H1 (cell line): ENCODE measurements around the gene POU4F1. TPM values are rescaled to one million over a fixed set of nuclear protein-coding genes. Genes with fewer than 3 reads are reported as not detected.

Experiments used
- CBX8 ChIP-seq: fragments of 300-800, 300-1000 bp; sonication (generic); IDR thresholded peaks from 2 replicates; pipeline ENCODE4 v1.7.1; 2016; ENCODE audit warnings: low read depth, low read length, borderline replicate concordance
- CEBPB ChIP-seq: IDR thresholded peaks from 2 replicates; pipeline ENCODE4 v1.6.1; 2012; ENCODE audit warnings: low read depth, low read length
- EGR1 ChIP-seq: IDR thresholded peaks from 2 replicates; pipeline ENCODE4 v1.6.1; 2011; ENCODE audit warnings: low read depth, low read length, borderline replicate concordance
- EZH2 ChIP-seq: fragments of 200-600 bp; sonication (generic); IDR thresholded peaks from 2 replicates; pipeline ENCODE4 v1.7.1; 2012; ENCODE audit warnings: low read depth, mild to moderate bottlenecking, moderate library complexity, low read length, inconsistent platforms; ENCODE audit not compliant: severe bottlenecking
- POLR2A ChIP-seq, 2 experiments: IDR thresholded peaks; 1 replicate in 1 of 2; 2 replicates in 1 of 2; pipeline ENCODE4 v1.6.1; 2011; ENCODE audit warnings: low read depth in 2 of 2, low read length in 2 of 2, mild to moderate bottlenecking in 2 of 2; ENCODE audit errors: control extremely low read depth in 1 of 2
- SAP30 ChIP-seq: fragments of 300-600 bp; sonication (generic); IDR thresholded peaks from 2 replicates; pipeline ENCODE4 v1.7.1; 2012; ENCODE audit warnings: low read length, moderate library complexity, mild to moderate bottlenecking, inconsistent platforms; ENCODE audit not compliant: insufficient read depth, insufficient replicate concordance
- SIX5 ChIP-seq: IDR thresholded peaks from 2 replicates; pipeline ENCODE4 v1.6.1; 2011; ENCODE audit warnings: mild to moderate bottlenecking, low read depth, low read length
- SP4 ChIP-seq: IDR thresholded peaks from 2 replicates; pipeline ENCODE4 v1.6.1; 2012; ENCODE audit warnings: low read length, inconsistent platforms
- SUZ12 ChIP-seq: fragments of 200-600 bp; sonication (generic); IDR thresholded peaks from 2 replicates; pipeline ENCODE4 v1.6.1; 2012; ENCODE audit warnings: mild to moderate bottlenecking, inconsistent platforms, low read length, moderate library complexity, mixed read lengths
- TBP ChIP-seq: IDR thresholded peaks from 2 replicates; pipeline ENCODE4 v1.6.1; 2011; ENCODE audit warnings: low read depth, low read length, improper control_type of control experiment
- polyA plus RNA-seq, 7 experiments: library from polyadenylated mRNA; depleted of rRNA in 3 of 7; stranded (reverse) in 5 of 7; unstranded in 2 of 7; fragments of >200 nt in 5 of 7; fragments of 200-250 nt in 2 of 7; gene quantifications; 1 replicate in 5 of 7; 2 replicates in 1 of 7; 4 replicates in 1 of 7; pipeline versions ENCODE4 v1.2.1 to v1.2.3, GENCODE V29; 2011 to 2013; ENCODE audit warnings: missing spikeins in 2 of 7, mixed read lengths in 2 of 7
- total RNA-seq: library from RNA; stranded (reverse); fragmentation: NEBNext Ultra II Directional; extraction: Animal tissue kit (Norgen Biotek cat#: 25700); gene quantifications from 2 replicates; pipeline ENCODE4 v1.2.1, GENCODE V29; 2021
- TF ChIP-seq, protein P1 (sequence below): fragments of 300-600 bp; sonication (generic); IDR thresholded peaks from 2 replicates; pipeline ENCODE4 v1.7.1; 2012; ENCODE audit warnings: low read length, moderate library complexity, mild to moderate bottlenecking, inconsistent platforms; ENCODE audit not compliant: insufficient replicate concordance

POU4F1 gene
- total and polyA plus RNA-seq, 2 of the 8 experiments (the other 6 are each of a cell fraction or from before 2014, with no cell fraction given), result 0.09 to 0.32 TPM

DNA sequence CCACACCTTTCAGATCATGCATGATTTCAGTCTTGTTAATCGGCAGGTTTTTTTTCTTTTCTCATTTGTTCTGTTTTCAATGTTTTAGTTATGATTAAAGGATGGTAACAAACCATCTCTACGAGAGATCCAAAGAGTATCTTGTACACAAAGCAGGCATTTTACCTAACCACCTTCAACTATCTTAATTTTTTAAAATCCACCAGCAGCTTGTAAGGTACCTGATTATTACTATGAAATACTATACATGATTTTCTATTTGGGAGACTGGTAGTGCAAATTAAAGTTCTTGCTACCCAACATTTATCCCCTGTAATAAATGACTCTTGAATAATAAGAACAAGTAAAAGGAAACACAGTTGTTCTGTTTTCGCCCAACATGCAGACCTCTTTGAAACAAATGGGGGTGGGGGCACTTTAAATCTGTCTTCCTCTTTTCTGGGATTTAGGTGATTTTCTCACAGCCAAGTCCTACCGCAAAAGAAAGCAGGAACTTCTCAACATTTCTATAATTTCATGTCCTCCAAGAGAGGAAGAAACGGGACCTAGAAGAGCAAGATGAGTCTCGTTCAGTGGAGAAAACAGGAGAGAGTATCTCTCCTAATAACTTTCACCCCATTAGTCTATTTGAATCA, 3.6 kb downstream of the POU4F1 start (continued):
- TF ChIP-seq, protein P1, sequence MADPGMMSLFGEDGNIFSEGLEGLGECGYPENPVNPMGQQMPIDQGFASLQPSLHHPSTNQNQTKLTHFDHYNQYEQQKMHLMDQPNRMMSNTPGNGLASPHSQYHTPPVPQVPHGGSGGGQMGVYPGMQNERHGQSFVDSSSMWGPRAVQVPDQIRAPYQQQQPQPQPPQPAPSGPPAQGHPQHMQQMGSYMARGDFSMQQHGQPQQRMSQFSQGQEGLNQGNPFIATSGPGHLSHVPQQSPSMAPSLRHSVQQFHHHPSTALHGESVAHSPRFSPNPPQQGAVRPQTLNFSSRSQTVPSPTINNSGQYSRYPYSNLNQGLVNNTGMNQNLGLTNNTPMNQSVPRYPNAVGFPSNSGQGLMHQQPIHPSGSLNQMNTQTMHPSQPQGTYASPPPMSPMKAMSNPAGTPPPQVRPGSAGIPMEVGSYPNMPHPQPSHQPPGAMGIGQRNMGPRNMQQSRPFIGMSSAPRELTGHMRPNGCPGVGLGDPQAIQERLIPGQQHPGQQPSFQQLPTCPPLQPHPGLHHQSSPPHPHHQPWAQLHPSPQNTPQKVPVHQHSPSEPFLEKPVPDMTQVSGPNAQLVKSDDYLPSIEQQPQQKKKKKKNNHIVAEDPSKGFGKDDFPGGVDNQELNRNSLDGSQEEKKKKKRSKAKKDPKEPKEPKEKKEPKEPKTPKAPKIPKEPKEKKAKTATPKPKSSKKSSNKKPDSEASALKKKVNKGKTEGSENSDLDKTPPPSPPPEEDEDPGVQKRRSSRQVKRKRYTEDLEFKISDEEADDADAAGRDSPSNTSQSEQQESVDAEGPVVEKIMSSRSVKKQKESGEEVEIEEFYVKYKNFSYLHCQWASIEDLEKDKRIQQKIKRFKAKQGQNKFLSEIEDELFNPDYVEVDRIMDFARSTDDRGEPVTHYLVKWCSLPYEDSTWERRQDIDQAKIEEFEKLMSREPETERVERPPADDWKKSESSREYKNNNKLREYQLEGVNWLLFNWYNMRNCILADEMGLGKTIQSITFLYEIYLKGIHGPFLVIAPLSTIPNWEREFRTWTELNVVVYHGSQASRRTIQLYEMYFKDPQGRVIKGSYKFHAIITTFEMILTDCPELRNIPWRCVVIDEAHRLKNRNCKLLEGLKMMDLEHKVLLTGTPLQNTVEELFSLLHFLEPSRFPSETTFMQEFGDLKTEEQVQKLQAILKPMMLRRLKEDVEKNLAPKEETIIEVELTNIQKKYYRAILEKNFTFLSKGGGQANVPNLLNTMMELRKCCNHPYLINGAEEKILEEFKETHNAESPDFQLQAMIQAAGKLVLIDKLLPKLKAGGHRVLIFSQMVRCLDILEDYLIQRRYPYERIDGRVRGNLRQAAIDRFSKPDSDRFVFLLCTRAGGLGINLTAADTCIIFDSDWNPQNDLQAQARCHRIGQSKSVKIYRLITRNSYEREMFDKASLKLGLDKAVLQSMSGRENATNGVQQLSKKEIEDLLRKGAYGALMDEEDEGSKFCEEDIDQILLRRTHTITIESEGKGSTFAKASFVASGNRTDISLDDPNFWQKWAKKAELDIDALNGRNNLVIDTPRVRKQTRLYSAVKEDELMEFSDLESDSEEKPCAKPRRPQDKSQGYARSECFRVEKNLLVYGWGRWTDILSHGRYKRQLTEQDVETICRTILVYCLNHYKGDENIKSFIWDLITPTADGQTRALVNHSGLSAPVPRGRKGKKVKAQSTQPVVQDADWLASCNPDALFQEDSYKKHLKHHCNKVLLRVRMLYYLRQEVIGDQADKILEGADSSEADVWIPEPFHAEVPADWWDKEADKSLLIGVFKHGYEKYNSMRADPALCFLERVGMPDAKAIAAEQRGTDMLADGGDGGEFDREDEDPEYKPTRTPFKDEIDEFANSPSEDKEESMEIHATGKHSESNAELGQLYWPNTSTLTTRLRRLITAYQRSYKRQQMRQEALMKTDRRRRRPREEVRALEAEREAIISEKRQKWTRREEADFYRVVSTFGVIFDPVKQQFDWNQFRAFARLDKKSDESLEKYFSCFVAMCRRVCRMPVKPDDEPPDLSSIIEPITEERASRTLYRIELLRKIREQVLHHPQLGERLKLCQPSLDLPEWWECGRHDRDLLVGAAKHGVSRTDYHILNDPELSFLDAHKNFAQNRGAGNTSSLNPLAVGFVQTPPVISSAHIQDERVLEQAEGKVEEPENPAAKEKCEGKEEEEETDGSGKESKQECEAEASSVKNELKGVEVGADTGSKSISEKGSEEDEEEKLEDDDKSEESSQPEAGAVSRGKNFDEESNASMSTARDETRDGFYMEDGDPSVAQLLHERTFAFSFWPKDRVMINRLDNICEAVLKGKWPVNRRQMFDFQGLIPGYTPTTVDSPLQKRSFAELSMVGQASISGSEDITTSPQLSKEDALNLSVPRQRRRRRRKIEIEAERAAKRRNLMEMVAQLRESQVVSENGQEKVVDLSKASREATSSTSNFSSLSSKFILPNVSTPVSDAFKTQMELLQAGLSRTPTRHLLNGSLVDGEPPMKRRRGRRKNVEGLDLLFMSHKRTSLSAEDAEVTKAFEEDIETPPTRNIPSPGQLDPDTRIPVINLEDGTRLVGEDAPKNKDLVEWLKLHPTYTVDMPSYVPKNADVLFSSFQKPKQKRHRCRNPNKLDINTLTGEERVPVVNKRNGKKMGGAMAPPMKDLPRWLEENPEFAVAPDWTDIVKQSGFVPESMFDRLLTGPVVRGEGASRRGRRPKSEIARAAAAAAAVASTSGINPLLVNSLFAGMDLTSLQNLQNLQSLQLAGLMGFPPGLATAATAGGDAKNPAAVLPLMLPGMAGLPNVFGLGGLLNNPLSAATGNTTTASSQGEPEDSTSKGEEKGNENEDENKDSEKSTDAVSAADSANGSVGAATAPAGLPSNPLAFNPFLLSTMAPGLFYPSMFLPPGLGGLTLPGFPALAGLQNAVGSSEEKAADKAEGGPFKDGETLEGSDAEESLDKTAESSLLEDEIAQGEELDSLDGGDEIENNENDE, result no peak
- TF ChIP-seq SAP30 (no peak), EGR1 (no peak), EZH2 (peak; percentile 55), SIX5 (no peak), CBX8 (no peak), POLR2A (IDR thresholded peaks at IDR 0.05; ENCODE audit: control extremely low read depth in 1 of 2, low read depth in 2 of 2, low read length in 2 of 2) (no peak), CEBPB (no peak), TBP (no peak), SUZ12 (peak; percentile 67), SP4 (no peak)
